Upper lobe of left lung (tissue), 6 donors: Measurements from ENCODE around the gene COPS7B. TPM values are rescaled to one million over a fixed set of nuclear protein-coding genes. Genes with fewer than 3 reads are reported as not detected.

Experiments
- ATAC-seq, 2 donors: fragments of 200-7000 bp; cut with Tn5 transposase; one replicate each; pipeline ENCODE4 v1.9.1; 2022; ENCODE audit warnings: mild to moderate bottlenecking in 2 of 2, moderate library complexity in 2 of 2; ENCODE audit not compliant: low FRiP score in 2 of 2
- DNase-seq, 2 donors: peaks; one replicate each; pipeline ENCODE4 v3.0.0-alpha.2; 2019 to 2020
- H3K27ac ChIP-seq, 4 donors: fragments of 200-600 bp; sonication (generic); one replicate each; pipeline ENCODE4 v1.5.1; 2016 to 2019
- H3K27me3 ChIP-seq, 4 donors: fragments of 200-600 bp; sonication (generic); one replicate each; pipeline ENCODE4 v1.5.1; 2017 to 2019
- H3K36me3 ChIP-seq, 4 donors: fragments of 200-600 bp; sonication (generic); one replicate each; pipeline ENCODE4 v1.5.1; 2016 to 2019
- H3K4me1 ChIP-seq, 4 donors: fragments of 200-600 bp; sonication (generic); one replicate each; pipeline ENCODE4 v1.5.1; 2018 to 2019
- H3K4me3 ChIP-seq, 4 donors: fragments of 200-600 bp; sonication (generic); one replicate each; pipeline ENCODE4 v1.5.1; 2017 to 2019; ENCODE audit warnings: mild to moderate bottlenecking in 2 of 4, moderate library complexity in 1 of 4
- H3K9me3 ChIP-seq, 4 donors: fragments of 200-600 bp; sonication (generic); one replicate each; pipeline ENCODE4 v1.5.1; 2018 to 2019
- CTCF ChIP-seq, 6 experiments: fragments of 450-650 bp in 4 of 6; fragments of 200-600 bp in 2 of 6; sonication (generic) in 2 of 6; IDR thresholded peaks; one replicate each; pipeline ENCODE4 v1.5.1; 2016 to 2019; ENCODE audit warnings: antibody characterized with exemption in 6 of 6
- EP300 ChIP-seq, 4 donors: sonication (generic); formaldehyde crosslinking; IDR thresholded peaks; one replicate each; pipeline ENCODE4 v1.5.1; 2017; ENCODE audit warnings: antibody characterized with exemption in 4 of 4, control low read depth in 2 of 4
- POLR2A ChIP-seq, 4 donors: fragments of 450-650 bp; IDR thresholded peaks; one replicate each; pipeline ENCODE4 v1.5.1; 2016 to 2017; ENCODE audit warnings: antibody characterized with exemption in 4 of 4, mild to moderate bottlenecking in 2 of 4
- POLR2AphosphoS5 ChIP-seq, 2 donors: sonication (generic); formaldehyde crosslinking; IDR thresholded peaks; one replicate each; pipeline ENCODE4 v1.5.1; 2017; ENCODE audit warnings: antibody characterized with exemption in 2 of 2
- WGBS, 2 donors: methylation state at CpG; one replicate each; pipeline ENCODE4 v1.1.5; 2017 to 2018; 5-methylcytosine and 5-hydroxymethylcytosine counted together
- total RNA-seq, 6 donors: library from RNA; depleted of rRNA in 4 of 6; stranded (reverse); fragments of >200 nt in 4 of 6; gene quantifications; one replicate each; pipeline versions ENCODE4 v1.1.0 to v1.2.1, GENCODE V29; 2016 to 2021
- donor health status: DM: no; HTN: no; CAD: no; lungs with moderate emphysema.
- donor health status: DM: no; HTN: yes; CAD: no; lungs with severe emphysema.

Gene COPS7B
- total RNA-seq, 6 donors from 2014 or later: 23.1 to 91.1 (median 28.2) TPM

DNA sequence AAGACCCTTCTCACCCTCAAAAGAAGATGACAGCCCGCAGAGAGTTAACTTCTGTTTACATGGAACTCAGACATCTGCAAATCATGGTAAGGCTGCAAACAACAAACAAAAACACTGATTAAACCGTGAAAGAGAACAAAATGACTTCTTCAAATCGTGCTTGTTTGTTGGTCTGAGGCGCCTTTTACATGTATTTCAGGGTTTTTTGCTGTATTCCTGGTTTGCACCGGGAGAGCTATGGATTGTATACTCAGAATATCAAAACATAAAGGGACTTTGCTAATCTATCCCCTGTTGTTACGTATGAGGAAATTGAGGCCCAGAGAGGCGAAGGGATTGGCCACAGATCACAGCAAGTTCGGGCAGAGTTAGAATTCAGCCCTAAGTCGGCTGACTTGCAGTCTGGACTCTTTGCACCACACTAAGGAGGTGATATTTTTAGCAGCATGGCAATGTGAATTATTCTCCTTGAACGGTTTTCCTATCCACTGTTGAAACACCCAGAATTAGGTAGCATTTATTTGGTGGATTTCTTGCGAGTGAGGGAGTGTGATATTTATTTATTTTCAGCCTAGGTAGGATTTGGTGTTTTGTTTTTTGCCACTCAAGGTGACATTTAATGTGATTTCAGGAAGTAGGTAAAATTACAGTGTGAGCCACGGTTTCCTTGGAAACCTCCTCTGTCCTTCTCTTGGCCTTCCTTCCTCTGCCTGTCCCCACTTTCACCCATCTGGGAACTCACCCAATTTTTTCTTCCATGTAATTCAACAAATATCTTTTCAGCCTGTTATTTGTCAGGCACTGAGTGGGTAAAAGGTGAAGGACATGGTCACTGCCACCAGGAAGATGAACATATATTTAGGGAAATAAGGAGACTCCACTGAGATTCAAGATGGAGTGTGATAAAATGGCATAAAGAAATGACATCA is 4.2 kb upstream of the COPS7B start:
- Histone ChIP-seq H3K4me3 (peak overlapping the region; percentile 77 to 96 (median 86)), H3K36me3 (no peaks in the 10 kb centered on the region), H3K9me3 (no peaks in the 10 kb centered on the region), H3K27ac (peak overlapping the region; percentile 69 to 95 (median 88)), H3K4me1 (peaks cover 31 to 57% (median 45%) of the 10 kb centered on the region in 4 donors), H3K27me3 (no peaks in the 10 kb centered on the region)
- no peak for TF ChIP-seq POLR2A (IDR thresholded peaks at IDR 0.05)
- TF ChIP-seq CTCF (IDR thresholded peaks at IDR 0.05): no peak
- TF ChIP-seq POLR2AphosphoS5 (IDR thresholded peaks at IDR 0.05): no peak
- TF ChIP-seq EP300 (IDR thresholded peaks at IDR 0.05): no peak
- peak in 1 of 2 donors; percentile 48 for DNase-seq
- WGBS, 2 donors: 0% methylated on average over 12 of the region's 12 CpGs
- ATAC-seq: peak in 1 of 2 donors; percentile 44

DNA sequence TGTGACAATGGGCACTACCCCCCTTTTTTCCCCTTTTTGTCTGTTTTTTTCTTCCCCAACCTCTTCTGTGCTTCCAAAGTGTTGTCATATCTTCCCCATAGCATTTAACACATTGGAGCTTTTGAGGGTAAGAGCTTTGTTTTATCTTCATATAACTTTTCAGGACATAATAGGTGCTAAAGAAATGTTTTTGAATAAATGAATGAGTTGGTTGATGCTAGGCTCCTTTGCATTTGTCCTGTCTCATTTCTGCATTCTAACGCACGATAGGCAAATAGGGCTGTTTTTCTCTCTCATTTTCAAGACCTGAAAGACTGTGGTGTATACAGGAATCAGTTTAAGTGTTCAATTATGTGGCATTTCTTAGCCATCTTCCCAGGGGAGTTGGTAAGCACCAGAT is 832 bp upstream of the COPS7B start:
- Histone ChIP-seq H3K36me3 (peaks cover 0 to 20% (median 4%) of the 10 kb centered on the region in 4 donors), H3K4me1 (peaks cover 29 to 56% (median 42%) of the 10 kb centered on the region in 4 donors), H3K27ac (no peak overlapping the region), H3K9me3 (no peaks in the 10 kb centered on the region), H3K4me3 (no peak overlapping the region), H3K27me3 (no peaks in the 10 kb centered on the region)
- DNase-seq: no peak
- no peak for TF ChIP-seq POLR2AphosphoS5 (IDR thresholded peaks at IDR 0.05)
- no peak for TF ChIP-seq CTCF (IDR thresholded peaks at IDR 0.05)
- TF ChIP-seq EP300 (IDR thresholded peaks at IDR 0.05): no peak
- TF ChIP-seq POLR2A (IDR thresholded peaks at IDR 0.05): no peak
- ATAC-seq: no peak
- WGBS, 2 donors: 93 to 96% methylated on average over 2 of the region's 2 CpGs

- no peak for TF ChIP-seq CTCF (IDR thresholded peaks at IDR 0.05)
- Histone ChIP-seq H3K4me1 (peaks cover 29 to 53% (median 40%) of the 10 kb centered on the region in 4 donors), H3K36me3 (peaks cover 0 to 20% (median 4%) of the 10 kb centered on the region in 4 donors), H3K27ac (peak overlapping the region in 3 of 4 donors; percentile 67 to 80 (median 71)), H3K4me3 (peak overlapping the region; percentile 76 to 98 (median 96)), H3K27me3 (no peaks in the 10 kb centered on the region), H3K9me3 (no peaks in the 10 kb centered on the region)
- ATAC-seq: no peak
- 45 to 51% methylated on average over 6 of the region's 6 CpGs for WGBS, 2 donors
- DNase-seq: no peak
Measured at GRCh38 chr2:231785822-231786176, 446 bp upstream of the COPS7B start.

- 17 to 20% methylated on average over 11 of the region's 11 CpGs for WGBS, 2 donors
- H3K27ac ChIP-seq: peak overlapping the region in 2 of 4 donors; percentile 71 to 80
Measured at GRCh38 chr2:231786917-231787292, 660 bp downstream of the COPS7B start.

More at GRCh38 chr2:231786917-231787292, 660 bp downstream of the COPS7B start:
- no peak for TF ChIP-seq POLR2A (IDR thresholded peaks at IDR 0.05)
- TF ChIP-seq POLR2AphosphoS5 (IDR thresholded peaks at IDR 0.05): no peak
- TF ChIP-seq CTCF (IDR thresholded peaks at IDR 0.05): no peak
- no peak for TF ChIP-seq EP300 (IDR thresholded peaks at IDR 0.05)
- ATAC-seq: no peak
- peak overlapping the region; percentile 76 to 98 (median 96) for H3K4me3 ChIP-seq
- DNase-seq: no peak
- no peaks in the 10 kb centered on the region for H3K9me3 ChIP-seq
- peaks cover 29 to 51% (median 40%) of the 10 kb centered on the region in 4 donors for H3K4me1 ChIP-seq
- no peaks in the 10 kb centered on the region for H3K27me3 ChIP-seq
- H3K36me3 ChIP-seq: peaks cover 0 to 31% (median 10%) of the 10 kb centered on the region in 4 donors
